H1 (cell line): ENCODE measurements around the gene LEO1. TPM values are rescaled to one million over a fixed set of nuclear protein-coding genes. Genes with fewer than 3 reads are reported as not detected.

Experiments used
- BCL11A ChIP-seq, 2 experiments: IDR thresholded peaks; one replicate each; pipeline ENCODE4 v1.6.1; 2011; ENCODE audit warnings: low read depth in 2 of 2, low read length in 2 of 2, mild to moderate bottlenecking in 2 of 2
- CHD2 ChIP-seq: IDR thresholded peaks from 2 replicates; pipeline ENCODE4 v1.6.1; 2012; ENCODE audit warnings: low read length, improper control_type of control experiment
- EZH2 ChIP-seq: fragments of 200-600 bp; sonication (generic); IDR thresholded peaks from 2 replicates; pipeline ENCODE4 v1.7.1; 2012; ENCODE audit warnings: low read depth, mild to moderate bottlenecking, moderate library complexity, low read length, inconsistent platforms; ENCODE audit not compliant: severe bottlenecking
- GABPA ChIP-seq: IDR thresholded peaks from 2 replicates; pipeline ENCODE4 v1.6.1; 2011; ENCODE audit warnings: mild to moderate bottlenecking, low read length, moderate library complexity, borderline replicate concordance; ENCODE audit not compliant: insufficient read depth
- JUND ChIP-seq: IDR thresholded peaks from 2 replicates; pipeline ENCODE4 v1.6.1; 2011; ENCODE audit warnings: mild to moderate bottlenecking, improper control_type of control experiment, low read length
- NANOG ChIP-seq: IDR thresholded peaks from 2 replicates; pipeline ENCODE4 v1.6.1; 2011; ENCODE audit warnings: low read length, low read depth, mild to moderate bottlenecking, inconsistent platforms; ENCODE audit not compliant: insufficient read depth, poor library complexity, severe bottlenecking
- NRF1 ChIP-seq: IDR thresholded peaks from 2 replicates; pipeline ENCODE4 v1.6.1; 2011; ENCODE audit warnings: mild to moderate bottlenecking, low read depth, low read length, improper control_type of control experiment
- SAP30 ChIP-seq: fragments of 300-600 bp; sonication (generic); IDR thresholded peaks from 2 replicates; pipeline ENCODE4 v1.7.1; 2012; ENCODE audit warnings: low read length, moderate library complexity, mild to moderate bottlenecking, inconsistent platforms; ENCODE audit not compliant: insufficient read depth, insufficient replicate concordance
- SIX5 ChIP-seq: IDR thresholded peaks from 2 replicates; pipeline ENCODE4 v1.6.1; 2011; ENCODE audit warnings: mild to moderate bottlenecking, low read depth, low read length
- SUZ12 ChIP-seq: fragments of 200-600 bp; sonication (generic); IDR thresholded peaks from 2 replicates; pipeline ENCODE4 v1.6.1; 2012; ENCODE audit warnings: mild to moderate bottlenecking, inconsistent platforms, low read length, moderate library complexity, mixed read lengths
- TAF7 ChIP-seq: optimal IDR thresholded peaks from 2 replicates; pipeline ENCODE3; 2011; ENCODE audit warnings: low read depth, mild to moderate bottlenecking, inconsistent platforms, low read length, moderate library complexity, borderline replicate concordance
- polyA plus RNA-seq, 7 experiments: library from polyadenylated mRNA; depleted of rRNA in 3 of 7; stranded (reverse) in 5 of 7; unstranded in 2 of 7; fragments of >200 nt in 5 of 7; fragments of 200-250 nt in 2 of 7; gene quantifications; 1 replicate in 5 of 7; 2 replicates in 1 of 7; 4 replicates in 1 of 7; pipeline versions ENCODE4 v1.2.1 to v1.2.3, GENCODE V29; 2011 to 2013; ENCODE audit warnings: missing spikeins in 2 of 7, mixed read lengths in 2 of 7
- total RNA-seq: library from RNA; stranded (reverse); fragmentation: NEBNext Ultra II Directional; extraction: Animal tissue kit (Norgen Biotek cat#: 25700); gene quantifications from 2 replicates; pipeline ENCODE4 v1.2.1, GENCODE V29; 2021
- TF ChIP-seq, protein P1 (sequence below), 3 experiments: IDR thresholded peaks; 1 replicate in 2 of 3; 2 replicates in 1 of 3; pipeline versions ENCODE4 v1.5.1 to v1.6.1; 2011; ENCODE audit warnings: low read length in 3 of 3, mild to moderate bottlenecking in 3 of 3, inconsistent platforms in 2 of 3, low read depth in 1 of 3, moderate library complexity in 1 of 3; ENCODE audit not compliant: insufficient read depth in 1 of 3; ENCODE audit errors: control extremely low read depth in 1 of 3

The LEO1 gene
- total and polyA plus RNA-seq, 2 of the 8 experiments (the other 6 are each of a cell fraction or from before 2014, with no cell fraction given), result 1.6 to 27.4 TPM

DNA sequence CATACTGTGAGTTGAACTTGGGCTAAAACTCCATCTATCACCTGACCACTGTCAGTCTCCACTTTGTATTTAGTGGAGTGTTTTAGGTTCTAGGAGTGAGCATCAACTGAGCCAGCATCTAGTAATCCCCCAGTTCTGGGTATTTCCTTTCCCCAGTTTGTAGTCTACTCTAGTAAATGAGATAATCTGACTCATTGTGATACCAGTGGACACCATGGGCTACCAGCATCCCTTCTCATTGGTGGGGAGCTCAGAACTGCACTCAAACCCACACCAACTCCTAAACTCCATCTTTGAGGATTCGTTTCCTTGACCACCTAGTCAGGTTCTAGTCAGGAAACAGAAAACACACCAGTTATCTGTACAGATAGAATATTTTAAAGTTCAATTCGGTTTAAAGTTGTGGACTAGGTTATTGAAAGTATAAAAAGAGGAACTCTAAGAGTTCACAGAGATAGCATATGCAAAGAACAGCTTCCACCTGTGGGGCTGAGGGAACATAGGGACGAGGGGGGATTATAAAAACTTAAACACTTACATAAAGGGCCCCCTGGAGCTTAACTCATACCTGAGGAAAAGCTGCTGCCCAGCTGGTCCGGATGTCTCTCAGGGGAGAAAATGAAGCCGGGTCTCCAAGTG lies 36.0 kb downstream of the LEO1 start (continued):
- TF ChIP-seq, protein P1, sequence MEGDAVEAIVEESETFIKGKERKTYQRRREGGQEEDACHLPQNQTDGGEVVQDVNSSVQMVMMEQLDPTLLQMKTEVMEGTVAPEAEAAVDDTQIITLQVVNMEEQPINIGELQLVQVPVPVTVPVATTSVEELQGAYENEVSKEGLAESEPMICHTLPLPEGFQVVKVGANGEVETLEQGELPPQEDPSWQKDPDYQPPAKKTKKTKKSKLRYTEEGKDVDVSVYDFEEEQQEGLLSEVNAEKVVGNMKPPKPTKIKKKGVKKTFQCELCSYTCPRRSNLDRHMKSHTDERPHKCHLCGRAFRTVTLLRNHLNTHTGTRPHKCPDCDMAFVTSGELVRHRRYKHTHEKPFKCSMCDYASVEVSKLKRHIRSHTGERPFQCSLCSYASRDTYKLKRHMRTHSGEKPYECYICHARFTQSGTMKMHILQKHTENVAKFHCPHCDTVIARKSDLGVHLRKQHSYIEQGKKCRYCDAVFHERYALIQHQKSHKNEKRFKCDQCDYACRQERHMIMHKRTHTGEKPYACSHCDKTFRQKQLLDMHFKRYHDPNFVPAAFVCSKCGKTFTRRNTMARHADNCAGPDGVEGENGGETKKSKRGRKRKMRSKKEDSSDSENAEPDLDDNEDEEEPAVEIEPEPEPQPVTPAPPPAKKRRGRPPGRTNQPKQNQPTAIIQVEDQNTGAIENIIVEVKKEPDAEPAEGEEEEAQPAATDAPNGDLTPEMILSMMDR (IDR thresholded peaks at IDR 0.05; ENCODE audit: control extremely low read depth in 1 of 3, insufficient read depth in 1 of 3, low read depth in 1 of 3, low read length in 3 of 3), result no peak
- TF ChIP-seq NRF1 (no peak), CHD2 (no peak), JUND (no peak), GABPA (no peak), SUZ12 (no peak), EZH2 (no peak), TAF7 (no peak), SAP30 (no peak), SIX5 (no peak), NANOG (no peak), BCL11A (IDR thresholded peaks at IDR 0.05; ENCODE audit: low read depth in 2 of 2, low read length in 2 of 2) (no peak)
